GM19395 (cell line): ENCODE data around the gene GPR107.
"Not testable (repeated sequence)": the region's sequence is repeated elsewhere in the genome, so short reads cannot be mapped to it uniquely, and the experiment has no call there.

Experiments used
- ATAC-seq: cut with Tn5 transposase; IDR thresholded peaks from one replicate; pipeline ENCODE4 v1.9.1; 2021; ENCODE audit warnings: mild to moderate bottlenecking, moderate library complexity; ENCODE audit not compliant: unreplicated experiment

The GPR107 gene

GRCh38 chr9:130053504-130054324 lies at the start of gene GPR107:
Gene GPR107, plus strand, starts transcription at chr9:130053906. Its CDS starts 27 bp downstream, at chr9:130053933.
- peak; percentile 85 for ATAC-seq

- ATAC-seq: no peak
These were observed 49.7 kb upstream of the GPR107 start for GRCh38 chr9:130003943-130004552.

DNA sequence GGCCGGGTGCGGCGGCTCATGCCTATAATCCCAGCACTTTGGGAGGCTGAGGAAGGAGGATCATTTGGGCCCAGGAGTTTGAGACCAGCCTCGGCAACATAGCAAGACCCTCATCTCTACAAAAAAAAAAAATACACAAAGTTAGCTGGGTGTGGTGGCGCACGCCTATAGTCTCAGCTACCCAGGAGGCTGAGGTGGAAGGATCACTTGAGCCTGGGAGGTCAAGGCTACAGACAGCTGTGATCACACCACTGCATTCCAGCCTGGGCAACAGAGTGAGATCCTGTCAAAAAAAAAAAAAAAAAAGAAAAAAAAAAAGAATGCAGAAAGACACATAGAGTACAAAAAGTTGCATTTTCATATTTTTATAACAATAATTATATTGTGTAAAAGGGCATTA lies 46.8 kb upstream of the GPR107 start:
- not testable (repeated sequence) for ATAC-seq

GRCh38 chr9:130008538-130008937 lies 45.2 kb upstream of the GPR107 start:
- ATAC-seq: no peak

- ATAC-seq: not testable (repeated sequence)
These were observed 44.2 kb upstream of the GPR107 start for GRCh38 chr9:130009546-130009945.

DNA sequence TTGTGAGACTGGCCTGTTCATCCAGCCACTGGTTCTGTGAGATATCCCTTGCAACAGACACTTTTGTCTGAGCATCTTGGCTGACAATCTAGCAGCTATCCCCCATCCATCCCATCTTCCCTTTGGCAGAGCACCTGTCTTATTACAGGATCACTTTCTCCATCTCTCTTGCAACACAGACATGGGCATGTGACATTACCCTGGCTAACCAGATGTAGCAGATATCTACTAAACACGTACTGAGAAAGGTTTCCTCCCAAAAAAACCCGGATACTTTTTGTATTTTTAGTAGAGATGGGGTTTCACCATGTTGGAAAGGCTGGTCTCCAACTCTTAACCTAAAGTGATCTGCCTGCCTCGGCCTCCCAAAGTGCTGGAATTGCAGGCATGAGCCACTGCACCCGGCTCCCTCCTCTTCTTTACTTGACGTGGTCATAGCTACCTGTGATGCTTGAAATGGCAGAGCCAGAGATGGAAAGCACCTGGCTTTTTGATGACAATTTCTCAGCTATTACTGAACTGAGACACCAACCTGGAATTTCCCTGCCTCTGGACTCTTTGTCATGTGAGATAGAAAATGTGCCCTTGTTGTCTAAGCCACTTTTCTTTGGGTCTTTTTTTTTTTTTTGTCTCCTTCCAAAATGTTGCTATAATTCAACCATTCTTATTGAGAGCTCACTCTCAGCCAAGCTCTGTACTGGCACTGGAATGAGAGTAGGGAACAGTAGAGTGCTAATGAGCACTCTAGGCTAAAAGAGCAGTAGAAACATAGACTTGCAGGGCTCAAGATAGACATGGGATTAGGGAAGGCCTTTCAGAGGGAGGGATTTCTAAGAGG lies 43.3 kb upstream of the GPR107 start:
- ATAC-seq: peak; percentile 40

DNA sequence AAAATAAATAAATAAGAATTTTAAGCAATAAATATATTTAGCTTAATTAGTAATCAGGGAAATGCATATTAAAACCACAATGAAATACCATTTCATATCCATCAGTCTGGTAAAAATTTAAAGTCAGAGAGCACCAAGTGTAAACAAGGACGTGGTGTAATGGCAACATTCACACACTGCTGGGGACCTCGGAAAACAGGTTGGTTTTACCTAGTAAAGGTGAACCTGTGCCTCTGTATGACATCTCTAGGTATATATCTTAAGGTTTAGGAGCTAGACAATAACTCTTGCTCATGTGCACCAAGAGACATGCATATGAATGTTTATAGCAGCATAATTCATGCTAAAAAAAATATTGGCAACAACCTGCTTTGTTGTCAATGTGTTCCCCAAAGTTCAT lies 40.4 kb upstream of the GPR107 start:
- ATAC-seq: no peak

DNA sequence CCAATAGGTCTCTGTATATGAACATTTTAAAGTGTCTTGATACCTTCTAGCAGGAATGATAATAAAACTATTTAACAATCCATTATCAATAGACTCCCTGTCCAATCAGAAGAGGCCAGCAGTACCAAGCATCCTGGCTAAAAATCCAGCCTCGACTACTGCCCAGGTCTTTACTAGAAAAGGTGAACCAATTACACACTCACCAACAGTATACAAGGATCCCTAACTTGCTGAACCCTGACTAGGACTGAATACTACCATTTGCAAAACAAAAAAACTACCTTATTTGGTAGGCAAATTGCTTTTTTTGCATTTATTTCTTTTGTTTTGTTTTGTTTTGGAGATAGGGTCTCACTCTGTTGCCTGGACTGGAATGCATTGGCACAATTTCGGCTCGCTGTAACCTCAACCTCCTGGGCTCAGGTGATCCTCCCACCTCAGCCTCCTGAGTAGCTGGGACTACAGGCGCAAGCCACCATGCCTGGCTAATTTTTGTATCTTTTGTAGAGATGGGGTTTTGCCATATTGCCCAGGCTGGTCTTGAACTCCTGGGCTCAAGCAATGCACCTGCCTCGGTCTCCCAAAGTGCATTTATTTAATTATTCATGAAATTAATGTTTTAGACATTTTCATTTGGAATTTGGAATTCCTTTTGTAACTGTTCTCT lies 38.2 kb upstream of the GPR107 start:
- no peak for ATAC-seq

- ATAC-seq: no peak
These were observed 36.6 kb upstream of the GPR107 start for GRCh38 chr9:130017076-130017475.

DNA sequence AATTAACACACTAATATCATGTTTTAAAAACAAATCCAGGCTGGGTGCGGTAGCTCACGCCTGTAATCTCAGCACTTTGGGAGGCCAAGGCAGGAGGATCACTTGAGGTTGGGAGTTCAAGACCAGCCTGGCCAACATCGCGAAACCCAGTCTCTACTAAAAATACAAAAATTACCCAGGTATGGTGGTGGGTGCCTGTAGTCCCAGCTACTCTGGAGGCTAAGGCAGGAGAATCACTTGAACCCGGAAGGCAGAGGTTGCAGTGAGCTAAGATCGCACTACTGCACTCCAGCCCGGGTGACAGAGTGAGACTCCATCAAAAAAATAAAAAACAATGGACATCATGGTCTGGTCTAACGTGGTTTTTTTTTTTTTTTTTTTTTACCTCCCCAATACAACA lies 36.2 kb upstream of the GPR107 start:
- ATAC-seq: not testable (repeated sequence)

- ATAC-seq: no peak
These were observed 35.4 kb upstream of the GPR107 start for GRCh38 chr9:130018265-130018664.

DNA sequence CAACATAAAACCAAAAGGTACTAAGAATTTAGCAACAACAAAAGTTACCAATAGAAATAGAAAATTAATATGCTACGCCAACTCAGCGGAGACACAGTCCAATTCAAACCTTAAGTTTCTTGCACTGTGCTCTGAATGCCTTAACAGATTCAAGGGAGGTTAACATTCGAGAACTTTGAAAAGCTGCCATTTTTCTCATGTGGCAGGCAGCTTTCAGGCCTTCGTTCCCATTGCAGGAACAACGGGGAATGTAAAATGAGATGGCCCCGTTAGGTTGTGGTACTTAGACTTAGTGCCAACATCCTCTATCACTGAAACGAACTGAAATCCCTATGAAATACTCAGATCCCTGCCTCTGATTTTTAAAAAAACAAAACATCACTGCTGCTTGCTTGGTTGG lies 33.1 kb upstream of the GPR107 start:
- ATAC-seq: no peak

GRCh38 chr9:130021123-130021522 lies 32.6 kb upstream of the GPR107 start:
- ATAC-seq: no peak

- not testable (repeated sequence) for ATAC-seq
These were observed 31.9 kb upstream of the GPR107 start for GRCh38 chr9:130021842-130022241.

DNA sequence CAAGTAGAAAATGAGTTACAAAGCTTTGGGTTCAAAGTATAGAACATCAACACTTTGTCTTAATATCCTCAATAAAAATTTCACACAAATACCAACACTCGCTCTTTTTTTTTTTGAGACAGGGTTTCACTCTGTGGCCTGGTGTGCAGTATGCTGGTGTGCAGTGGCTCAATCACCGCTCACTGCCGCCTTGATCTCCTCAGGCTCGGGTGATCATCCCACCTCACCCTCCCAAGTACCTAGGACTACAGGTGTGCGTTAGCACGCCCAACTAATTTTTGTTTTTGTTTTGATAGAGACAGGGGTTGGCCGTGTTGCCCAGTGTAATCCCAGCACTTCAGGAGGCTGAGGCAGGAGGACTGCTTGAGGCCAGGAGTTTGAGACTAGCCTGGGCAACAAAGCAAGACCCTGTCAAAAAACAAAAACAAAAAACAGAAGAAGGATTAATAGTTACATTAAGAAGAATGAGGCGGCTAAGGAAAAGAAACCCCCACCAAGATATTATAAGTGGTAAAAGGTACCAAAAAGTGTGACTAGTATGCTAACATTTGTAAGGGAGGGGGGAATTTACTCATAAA lies 31.1 kb upstream of the GPR107 start:
- no peak for ATAC-seq

GRCh38 chr9:130023144-130023787 lies 30.4 kb upstream of the GPR107 start:
- ATAC-seq: peak; percentile 54

DNA sequence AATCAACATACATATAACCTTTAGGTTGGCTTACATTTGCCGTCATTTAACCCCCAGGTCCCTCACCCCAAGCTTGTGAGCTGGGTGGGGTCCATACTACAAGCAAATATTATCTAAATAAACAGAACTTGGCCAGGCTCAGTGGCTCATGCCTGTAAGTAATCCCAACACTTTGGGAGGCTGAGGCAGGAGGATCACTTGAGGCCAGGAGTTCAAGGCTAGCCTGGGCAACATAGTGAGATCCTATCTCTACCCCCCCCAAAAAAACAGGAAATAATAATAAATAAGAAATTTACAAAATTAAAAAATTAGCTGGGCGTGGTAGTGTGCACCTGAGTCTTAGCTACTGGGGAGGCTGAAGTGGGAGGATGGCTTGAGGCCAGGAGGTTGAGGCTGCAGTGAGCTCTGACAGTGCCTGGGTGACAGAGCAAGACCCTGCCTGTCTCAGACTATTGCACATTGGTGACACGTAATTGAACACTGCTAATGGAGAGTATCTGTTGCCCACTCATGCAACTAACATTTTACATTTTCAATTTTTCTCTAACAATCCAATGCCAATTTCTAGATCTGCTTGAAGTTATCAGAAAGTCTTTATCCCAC lies 29.6 kb upstream of the GPR107 start:
- ATAC-seq: no peak

DNA sequence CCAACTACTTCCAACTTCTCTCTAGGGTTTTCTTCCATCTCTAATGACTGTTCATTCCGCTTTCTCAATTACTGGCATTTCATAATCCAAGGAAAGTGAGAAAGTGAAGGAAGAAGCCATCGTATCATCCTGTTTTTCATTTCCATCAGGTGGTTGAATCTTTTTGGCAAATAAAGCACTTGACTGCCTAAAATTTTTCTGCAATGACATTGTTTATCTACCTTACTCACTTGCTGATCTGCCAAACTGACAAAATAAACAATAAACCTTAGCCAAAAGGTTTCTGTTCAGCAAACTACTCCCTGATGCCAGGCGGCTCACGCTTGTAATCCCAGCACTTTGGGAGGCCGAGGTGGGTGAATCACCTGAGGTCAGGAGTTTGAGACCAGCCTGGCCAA lies 29.1 kb upstream of the GPR107 start:
- ATAC-seq: no peak

- no peak for ATAC-seq
These were observed 26.9 kb upstream of the GPR107 start for GRCh38 chr9:130026583-130027340.
